ENCODE results near the gene PYCR2. TPM values are rescaled to one million over a fixed set of nuclear protein-coding genes. Genes with fewer than 3 reads are reported as not detected.
"Not testable (repeated sequence)": the region's sequence is repeated elsewhere in the genome, so short reads cannot be mapped to it uniquely, and the experiment has no call there.

Gene PYCR2
- total RNA-seq, 1 donor from 2014 or later, result 52.2 TPM

DNA sequence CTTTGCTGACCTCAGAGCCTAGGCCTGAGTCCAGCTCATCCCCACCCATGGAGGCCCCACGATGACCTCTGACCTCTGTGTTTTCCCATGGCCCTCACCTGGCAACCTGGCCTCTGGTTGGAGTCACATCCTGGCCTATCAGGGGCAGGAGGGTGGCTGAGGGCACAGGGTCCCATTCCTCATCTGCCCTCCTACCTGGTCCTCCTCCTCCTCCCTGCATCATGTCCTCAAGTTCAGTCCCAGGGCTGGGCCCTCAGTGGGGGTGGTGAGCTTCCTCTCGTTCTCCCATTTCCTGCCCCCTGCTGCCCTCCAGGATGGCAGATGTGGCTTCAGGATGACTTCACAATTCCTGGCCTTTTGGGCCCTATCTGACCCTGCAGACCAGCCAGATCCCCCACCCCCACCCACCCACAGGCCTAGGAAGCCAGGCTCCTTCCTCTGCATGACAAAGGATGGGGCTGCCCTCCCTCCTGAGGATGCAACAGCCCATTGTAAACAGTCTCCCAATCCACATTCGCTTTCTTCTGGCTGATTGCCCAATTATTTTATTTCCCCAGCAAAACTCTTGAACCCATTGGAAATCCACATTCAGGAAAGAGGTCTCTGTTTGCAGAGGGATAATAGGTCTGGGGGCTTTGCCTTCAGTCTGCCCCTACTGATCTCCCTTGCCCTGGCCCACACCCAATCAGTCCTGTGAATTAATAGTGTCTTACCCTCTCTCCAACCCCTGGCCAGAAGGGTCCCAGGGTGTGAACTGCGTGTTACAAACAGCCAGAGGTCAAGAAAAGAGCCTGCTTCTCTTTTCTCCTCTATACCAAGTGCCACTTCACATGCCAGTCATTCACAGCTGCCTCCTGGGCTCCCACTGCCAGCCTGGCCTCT is 24.8 kb downstream of the PYCR2 start:
- intact Hi-C loops (cut with DNase I), result no loop called here
- no peak for DNase-seq (ENCODE audit: low spot score)
- ATAC-seq, result no peak

DNA sequence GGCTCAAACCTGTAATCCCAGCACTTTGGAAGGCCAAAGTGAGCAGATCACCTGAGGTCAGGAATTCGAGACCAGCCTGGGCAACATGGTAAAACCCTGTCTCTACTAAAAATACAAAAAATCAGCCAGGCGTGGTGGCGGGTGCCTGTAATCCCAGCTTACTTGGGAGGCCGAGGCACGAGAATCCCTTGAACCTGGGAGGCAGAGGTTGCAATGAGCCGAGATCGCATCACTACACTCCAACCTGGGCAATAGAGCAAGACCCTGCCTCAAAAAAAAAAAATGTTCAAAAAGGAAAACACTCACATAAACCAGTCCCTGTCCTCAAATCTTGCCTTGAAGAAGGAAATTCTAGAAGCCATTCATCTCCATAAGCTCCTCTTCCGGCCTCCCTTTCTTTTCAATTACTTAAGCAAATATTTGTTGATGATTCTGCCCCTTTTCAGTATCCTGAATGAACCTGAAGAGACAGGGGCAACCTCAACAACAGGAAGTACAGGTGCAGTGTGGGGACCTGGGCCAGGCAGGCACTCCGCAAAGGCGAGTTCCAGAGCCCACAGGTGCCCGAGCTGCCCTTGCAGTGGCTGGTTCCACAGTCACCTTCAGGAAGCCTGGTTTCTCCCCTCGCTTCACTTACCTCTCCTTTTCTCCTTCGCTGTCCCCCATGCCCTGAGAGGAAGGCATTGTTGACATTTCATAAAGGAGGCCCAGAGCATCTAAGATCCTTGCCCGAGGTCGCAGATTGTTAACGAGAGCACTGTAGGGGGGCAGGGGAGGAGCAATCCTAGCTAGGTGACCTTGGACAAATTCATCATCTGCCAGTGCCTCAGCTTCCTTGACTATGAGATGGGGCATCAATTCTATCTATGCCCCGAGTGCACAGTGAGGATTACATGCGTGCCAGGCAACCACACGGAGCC is 26.2 kb downstream of the PYCR2 start:
- no peak for ATAC-seq
- no peak for DNase-seq (ENCODE audit: low spot score)
- intact Hi-C loops (cut with DNase I), result no loop called here

DNA sequence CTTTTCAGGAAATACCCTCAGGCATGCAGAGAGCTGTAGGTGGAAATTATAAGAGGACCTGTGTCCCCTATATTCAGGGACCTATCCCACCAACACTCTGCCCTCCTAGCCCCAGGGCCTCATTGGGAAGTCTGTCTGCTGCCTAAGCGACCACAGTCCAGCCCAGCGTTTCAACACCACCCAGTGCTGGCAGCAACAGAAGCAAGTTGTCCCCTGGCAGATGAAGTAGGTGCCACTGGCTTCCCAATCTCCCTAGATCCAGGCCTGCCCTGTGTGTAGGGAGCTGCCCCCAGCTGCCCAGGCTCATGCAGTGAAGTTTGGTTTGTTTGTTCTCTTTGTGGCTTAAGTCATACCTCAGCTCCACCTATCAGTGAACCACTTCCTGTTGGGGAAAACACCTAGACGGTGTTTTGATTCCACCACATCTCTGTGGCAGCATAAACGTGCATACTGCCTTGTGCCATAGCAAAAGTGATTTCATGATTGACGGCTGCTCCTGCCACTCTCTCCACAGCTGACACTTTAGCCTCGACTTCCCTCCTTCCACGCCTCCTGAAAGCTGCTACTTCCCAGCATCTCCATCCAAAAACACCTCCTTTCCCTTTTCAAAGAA is 27.0 kb downstream of the PYCR2 start:
- intact Hi-C loops (cut with DNase I), result no loop called here
- peak; percentile 39 for ATAC-seq
- DNase-seq (ENCODE audit: low spot score), result no peak

DNA sequence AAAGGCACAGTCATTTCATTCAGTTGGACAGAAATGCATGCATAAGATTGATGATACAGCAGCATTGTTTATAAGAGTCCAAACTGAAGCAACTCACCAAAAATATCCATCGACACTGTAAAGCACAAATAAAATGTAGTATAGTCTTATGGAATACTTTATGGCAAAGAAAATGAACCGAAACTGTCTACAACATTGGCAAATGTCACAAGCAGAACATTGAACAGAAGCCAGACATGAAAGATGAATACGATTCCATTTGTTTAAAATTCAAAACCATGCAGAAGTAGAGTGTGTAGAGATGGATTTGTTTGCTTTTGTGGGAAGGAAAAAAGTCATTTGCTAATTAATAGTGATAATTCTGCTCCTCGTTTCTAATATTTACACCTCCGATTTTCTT is 27.6 kb downstream of the PYCR2 start:
- no peak for ATAC-seq

DNA sequence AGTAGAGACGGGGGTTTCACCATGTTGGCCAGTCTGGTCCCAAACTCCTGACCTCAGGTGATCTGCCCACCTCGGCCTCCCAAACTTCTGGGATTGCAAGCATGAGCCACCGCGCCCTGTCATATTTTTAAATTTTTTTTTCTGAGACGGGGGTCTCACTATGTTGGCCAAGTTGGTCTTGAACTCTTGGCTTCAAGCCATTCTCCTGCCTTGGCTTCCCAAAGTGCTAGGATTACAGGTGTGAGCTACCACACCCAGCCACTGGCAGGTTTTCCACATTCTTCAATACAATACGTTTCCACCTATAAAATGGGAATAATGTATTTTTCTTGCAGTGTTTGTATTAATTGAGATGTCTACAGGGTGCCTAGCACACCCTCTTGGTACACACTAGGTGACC is 31.7 kb downstream of the PYCR2 start:
- intact Hi-C loops (cut with DNase I), result no loop called here
- ATAC-seq (no peak), DNase-seq (ENCODE audit: low spot score) (no peak)

More for the DNA sequence above, 27.6 kb downstream of the PYCR2 start:
- DNase-seq (ENCODE audit: low spot score), result no peak
- intact Hi-C loops (cut with DNase I), result no loop called here

DNA sequence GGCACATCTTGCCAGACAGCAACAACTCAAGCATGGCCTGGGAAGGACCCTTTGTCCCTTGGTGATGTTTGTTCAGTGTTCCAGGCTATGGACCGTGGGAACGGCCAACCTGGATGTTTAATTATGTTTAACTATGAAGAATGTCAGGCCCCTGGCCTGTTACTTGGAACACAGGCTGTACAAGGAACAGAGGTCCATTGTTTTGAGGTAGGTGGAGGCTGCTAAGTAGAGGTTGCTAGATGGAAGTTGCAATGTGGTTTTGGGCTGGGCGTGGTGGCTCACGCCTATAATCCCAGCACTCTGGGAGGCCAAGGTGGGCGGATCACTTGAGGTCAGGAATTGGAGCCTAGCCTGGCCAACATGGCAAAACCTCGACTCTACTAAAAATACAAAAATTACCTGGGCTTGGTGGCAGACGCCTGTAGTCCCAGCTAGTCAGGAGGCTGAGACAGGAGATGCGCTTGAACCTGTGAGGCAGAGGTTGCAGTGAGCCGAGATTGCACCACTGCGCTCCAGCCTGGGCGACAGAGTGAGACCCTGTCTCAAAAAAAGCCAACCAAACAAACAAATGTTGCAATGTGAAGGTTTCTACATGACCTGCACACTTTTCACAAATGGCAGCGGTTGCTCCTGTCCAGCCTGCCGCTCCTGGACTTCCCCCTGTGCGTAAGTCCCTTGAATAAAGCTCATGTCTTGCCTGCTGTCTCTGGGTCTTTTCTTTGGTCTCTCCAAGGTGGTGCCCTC is 32.6 kb downstream of the PYCR2 start:
- ATAC-seq (peak; percentile 67), DNase-seq (ENCODE audit: low spot score) (no peak)
- intact Hi-C loops (cut with DNase I), result no loop called here

DNA sequence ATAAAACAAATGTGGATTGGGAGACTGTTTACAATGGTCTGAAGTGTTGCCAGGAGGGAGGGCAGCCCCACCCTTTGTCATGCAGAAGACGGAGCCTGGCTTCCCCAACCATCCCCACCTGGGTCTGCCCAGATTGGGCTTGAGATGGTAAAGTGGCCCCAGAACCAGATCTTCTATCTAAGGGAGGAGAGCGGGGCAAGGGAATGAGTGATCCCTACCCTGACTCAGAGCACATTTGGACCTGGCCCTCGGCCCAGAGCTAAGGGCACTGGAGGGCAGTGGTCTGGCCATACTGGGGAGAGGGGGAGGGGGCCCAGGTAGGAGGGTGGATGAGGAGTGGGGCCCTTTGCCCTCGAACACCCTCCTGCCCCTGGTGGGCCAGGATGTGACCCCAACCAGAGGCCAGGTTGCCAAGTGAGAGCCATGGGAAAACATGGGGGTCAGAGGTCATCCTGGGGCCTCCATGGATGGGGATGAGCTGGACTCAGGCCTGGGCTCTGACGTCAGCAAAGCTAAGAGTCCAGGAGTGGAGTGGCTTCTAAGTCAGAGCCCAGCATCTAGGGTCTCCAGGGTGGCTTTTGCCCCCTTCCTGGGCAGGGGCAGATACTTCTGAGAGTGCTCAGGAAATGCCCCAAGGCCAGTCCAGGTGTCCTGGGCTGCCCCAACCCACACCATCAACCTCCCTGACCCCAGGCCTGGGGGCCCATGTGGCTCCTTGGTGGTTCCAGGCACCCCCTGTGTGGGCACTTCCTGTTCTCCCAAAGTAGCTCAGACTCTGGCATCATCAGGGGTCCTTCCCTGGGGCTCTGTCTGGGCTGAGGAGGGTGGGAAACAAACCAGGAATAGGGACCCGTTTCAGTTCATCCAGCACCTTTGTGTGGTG is 33.5 kb downstream of the PYCR2 start:
- peak; percentile 69 for ATAC-seq
- no peak for DNase-seq (ENCODE audit: low spot score)
- intact Hi-C loops (cut with DNase I), result no loop called here

DNA sequence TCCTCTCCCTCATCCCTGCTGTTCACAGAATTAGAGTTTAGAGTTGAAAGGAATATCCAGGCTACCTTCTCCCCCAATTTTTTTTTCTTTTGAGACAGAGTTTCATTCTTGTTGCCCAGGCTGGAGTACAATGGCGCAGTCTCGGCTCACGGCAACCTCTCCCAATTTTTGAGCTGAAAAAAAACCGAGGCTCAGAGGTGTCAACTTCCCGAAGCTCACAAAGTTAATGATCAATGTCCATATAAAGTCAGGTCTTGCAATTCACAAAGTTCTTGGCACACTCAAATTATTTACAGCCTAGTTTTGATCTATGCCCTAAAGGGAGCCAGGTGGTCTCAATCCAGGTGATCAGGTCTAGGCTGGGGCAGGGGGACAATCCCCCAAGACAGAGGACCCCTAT is 34.3 kb downstream of the PYCR2 start:
- ATAC-seq (no peak), DNase-seq (ENCODE audit: low spot score) (no peak)
- intact Hi-C loops (cut with DNase I), result no loop called here

DNA sequence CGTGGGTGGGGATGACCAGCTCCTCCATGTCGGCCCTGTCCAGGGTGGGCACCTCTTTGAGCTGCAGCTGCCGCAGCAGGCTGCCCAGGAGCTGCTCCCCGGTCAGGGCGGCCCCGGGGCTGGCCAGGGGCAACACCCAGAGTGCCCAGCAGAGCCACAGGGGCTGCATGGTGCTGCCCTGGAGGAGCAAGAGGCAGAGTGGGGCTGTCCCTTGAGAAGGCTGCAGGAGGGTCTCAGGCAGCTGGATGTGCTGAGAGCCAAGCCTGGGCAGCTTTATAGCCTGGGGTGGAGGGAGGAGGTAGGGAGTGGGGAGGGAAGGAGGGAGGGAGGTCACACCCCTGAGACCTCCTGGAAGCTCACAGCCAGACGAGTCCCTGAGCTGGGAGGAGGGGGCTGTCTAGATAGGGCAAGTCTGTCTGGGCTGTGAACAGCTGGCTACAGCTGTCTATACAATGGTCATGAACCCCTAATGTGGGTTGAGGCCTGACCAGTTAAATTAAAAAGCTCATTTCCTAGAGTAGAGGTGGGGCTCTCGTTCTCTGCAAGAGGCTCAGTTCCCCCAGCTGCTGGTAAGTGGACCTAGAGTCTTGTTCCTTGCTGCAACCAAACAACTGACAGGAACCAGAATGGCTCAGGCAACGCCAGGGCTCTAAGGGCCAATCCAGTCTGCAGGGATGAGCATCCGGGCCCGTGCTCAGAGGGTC is 35.0 kb downstream of the PYCR2 start, which contains the start of gene LEFTY1:
Gene LEFTY1 (minus strand): TSS at position 249 of the 704 bp plus-strand sequence. CDS start 80 bp downstream, at position 169.
- intact Hi-C loops (cut with DNase I), result no loop called here
- ATAC-seq, result no peak
- DNase-seq (ENCODE audit: low spot score), result no peak

DNA sequence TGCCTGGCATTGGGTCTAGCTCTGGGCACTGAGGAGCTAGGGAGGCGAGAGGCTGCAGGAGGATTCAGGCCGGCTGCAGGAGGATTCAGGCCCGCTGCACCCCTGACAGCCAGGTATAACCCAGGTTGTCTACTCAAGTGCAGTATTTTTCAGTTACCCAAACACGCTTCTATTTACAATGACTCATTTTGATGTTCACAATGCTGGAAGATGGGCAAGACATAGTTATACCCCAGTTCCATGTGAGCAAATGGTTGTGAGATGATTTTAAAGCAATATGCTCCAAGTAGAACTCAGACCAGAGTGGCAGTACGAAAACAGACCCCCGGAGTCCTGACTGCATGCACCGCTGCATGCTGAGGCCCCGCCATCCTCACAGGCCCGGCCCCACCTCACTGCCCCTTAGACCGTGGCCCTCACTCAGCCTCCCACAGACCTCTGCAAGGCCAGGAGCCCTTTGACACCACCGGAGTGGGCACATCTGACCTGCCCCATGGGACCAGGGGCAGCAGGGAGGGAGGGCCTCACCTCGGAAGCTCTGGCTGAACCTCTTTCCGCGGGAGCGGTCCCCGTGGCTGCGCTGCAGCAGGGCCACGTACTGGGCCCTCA is 35.7 kb downstream of the PYCR2 start:
- intact Hi-C loops (cut with DNase I), result no loop called here
- ATAC-seq (no peak), DNase-seq (ENCODE audit: low spot score) (no peak)

DNA sequence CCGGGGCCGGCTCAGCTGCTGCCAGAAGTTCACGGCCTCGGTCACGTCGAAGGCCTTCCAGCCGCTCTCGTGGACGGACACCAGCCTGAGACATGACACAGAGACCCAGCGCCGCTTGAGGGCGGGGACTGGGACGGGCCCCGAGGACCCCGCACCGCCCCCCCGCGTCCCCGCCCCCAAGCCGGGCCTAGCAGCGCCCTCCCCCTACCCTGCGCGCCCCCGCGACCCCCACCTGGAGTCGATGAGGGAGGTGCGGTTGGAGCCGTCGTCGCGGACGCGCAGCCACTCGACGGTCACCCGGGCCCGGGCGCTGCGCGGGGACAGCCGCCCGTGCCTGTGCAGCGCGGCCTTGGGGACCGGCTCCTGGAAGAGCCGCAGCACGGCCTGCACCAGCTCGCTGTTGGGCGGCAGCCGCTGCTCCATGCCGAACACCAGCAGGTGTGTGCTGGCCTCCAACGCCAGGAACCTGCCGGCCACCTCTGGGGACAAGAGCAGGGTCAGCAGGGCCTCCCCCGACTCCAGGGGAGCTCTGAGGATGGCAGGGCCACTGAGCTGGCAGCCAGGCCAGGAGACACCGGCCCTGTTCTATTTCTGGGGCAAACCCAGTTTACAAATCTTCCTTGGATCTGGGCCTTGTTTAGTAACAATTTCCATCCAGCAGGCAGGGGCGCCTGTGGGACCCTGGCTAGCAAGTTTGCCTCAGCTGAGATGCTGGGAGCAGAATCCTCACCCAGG is 36.3 kb downstream of the PYCR2 start:
- not testable (repeated sequence) for ATAC-seq; DNase-seq (ENCODE audit: low spot score)

DNA sequence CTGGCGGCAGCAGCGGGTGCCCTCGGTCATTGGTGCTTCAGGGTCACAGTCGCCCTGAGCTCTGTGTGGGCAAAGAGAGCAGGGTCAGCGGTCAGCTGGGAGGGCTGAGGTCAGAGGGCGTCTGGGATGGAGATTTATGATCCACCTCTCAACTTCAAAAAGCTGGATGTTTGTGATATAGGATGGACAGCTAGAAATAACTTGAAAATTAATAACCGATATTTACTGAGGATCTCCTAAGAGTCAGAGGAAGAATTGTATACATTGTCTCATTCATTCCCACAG is 37.1 kb downstream of the PYCR2 start:
- no peak for DNase-seq (ENCODE audit: low spot score)
- ATAC-seq, result no peak
- intact Hi-C loops (cut with DNase I), result no loop called here

More for the DNA sequence above, 36.3 kb downstream of the PYCR2 start:
- intact Hi-C loops (cut with DNase I), result not testable (repeated sequence)

DNA sequence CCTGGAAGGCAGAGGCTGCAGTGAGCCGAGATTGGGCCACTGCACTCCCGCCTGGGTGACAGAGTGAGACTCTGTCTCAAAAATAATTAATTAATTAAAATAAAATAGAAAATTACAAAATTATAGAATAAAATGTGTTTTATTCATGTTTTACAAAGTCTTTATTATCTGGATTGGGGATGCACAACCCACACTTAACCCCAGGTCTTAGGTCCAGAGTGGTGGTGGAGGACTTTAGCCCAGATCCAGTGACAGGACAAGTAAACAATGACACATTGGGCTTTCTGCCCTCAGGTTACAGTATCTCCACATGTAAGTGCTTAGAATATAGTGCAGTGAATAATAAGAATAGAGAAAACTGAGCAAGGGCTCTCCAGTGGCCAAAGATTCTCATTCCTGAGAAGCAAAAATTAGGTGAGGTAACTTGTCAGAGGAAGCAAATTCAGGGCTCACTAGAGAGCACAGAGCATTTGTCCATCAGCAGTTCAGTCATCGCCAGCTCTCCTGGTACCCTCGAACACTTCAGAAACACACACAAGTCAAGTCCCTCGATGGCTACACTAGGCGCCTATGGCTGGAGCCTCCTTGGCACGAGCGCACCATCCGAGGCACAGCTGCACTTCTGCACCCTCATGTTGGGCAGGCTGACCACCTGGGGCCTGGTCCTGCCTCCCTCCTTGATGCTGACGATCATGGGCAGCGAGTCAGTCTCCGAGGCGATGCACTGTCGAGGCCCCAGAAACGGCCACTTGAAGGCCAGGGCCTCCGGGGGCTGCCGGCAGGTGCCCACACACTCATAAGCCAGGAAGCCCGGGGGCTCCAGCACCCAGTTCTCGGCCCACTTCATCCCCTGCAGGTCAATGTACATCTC is 37.7 kb downstream of the PYCR2 start:
- DNase-seq (ENCODE audit: low spot score), result no peak
- ATAC-seq, result no peak
- intact Hi-C loops (cut with DNase I), result no loop called here

DNA sequence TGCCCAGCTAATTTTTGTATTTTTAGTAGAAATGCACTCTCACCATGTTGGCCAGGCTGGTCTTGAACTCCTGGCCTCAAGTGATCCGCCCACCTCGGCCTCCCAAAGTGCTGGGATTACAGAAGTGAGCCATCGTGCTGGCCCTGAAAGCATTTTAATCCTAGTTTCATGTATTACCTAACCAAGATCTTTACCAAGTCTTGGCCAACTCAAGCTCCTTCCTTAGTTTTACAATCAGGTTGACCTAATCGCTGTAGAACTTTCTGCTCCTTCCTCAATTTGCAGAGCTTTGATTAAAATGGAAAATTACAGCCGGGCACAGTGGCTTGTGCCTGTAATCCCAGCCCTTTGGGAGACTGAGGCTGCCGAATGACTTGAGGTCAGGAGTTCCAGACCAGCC is 38.7 kb downstream of the PYCR2 start:
- intact Hi-C loops (cut with DNase I), result no loop called here
- ATAC-seq, result no peak
- no peak for DNase-seq (ENCODE audit: low spot score)

DNA sequence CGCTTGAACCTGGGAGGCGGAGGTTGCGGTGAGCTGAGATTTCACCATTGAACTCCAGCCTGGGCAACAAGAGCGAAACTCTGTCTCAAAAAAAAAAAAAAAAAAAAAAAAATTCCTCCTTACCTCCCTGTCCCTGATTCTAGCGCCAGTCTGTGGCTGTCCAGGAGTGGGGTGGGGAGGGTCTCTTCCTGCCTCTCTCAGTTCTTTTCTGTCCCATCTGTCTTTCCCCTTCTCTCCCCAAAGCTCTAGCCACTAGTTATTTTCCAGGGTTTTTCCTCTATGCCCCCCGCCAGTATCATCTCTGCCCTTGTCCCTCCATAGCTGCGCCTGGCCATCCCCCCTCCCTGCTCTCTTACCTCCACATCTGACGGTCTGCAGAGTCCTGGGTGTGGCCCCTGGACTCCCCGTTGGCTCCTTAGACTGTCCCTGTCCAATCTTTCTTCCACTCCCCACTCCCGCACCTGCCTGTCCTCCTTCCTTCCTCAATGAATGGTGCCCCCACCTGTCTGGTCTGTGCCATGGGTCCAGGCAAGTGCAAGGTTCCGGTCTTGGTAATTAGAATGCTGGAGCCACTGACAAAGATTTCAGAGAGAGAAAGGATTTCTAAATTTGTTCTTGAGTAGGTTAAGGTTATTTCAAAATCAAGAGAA is 40.3 kb downstream of the PYCR2 start:
- ATAC-seq (no peak), DNase-seq (ENCODE audit: low spot score) (no peak)
- intact Hi-C loops (cut with DNase I), result no loop called here

Data from sciatic nerve (tissue), 2 donors.